Cardiac muscle cell (in vitro differentiated cells and primary cell): ENCODE data around the gene RHBDD1. TPM values are rescaled to one million over a fixed set of nuclear protein-coding genes. Genes with fewer than 3 reads are reported as not detected.

Source experiments
- DNase-seq, 2 donors: peaks; one replicate each; pipeline versions ENCODE4 v3.0.0 to v3.0.0-alpha.2; 2010 to 2017; ENCODE audit warnings: low read depth in 1 of 2, low spot score in 1 of 2
- H3K27ac ChIP-seq: fragments of 200-600 bp; sonication (generic); 2 replicates; pipeline ENCODE4 v1.5.1; 2016
- H3K27me3 ChIP-seq: fragments of 200-600 bp; sonication (generic); 2 replicates; pipeline ENCODE4 v1.6.0; 2016; ENCODE audit warnings: control low read depth
- H3K36me3 ChIP-seq: fragments of 200-600 bp; sonication (generic); 2 replicates; pipeline ENCODE4 v1.5.1; 2016; ENCODE audit warnings: control low read depth
- H3K4me1 ChIP-seq: fragments of 200-600 bp; sonication (generic); 2 replicates; pipeline ENCODE4 v1.8.1; 2017; ENCODE audit warnings: low read depth, mild to moderate bottlenecking, mixed run types
- H3K4me3 ChIP-seq: fragments of 200-600 bp; sonication (generic); 2 replicates; pipeline ENCODE4 v1.5.1; 2016; ENCODE audit warnings: mild to moderate bottlenecking
- H3K9me3 ChIP-seq: fragments of 200-600 bp; sonication (generic); 2 replicates; pipeline ENCODE4 v1.5.1; 2017; ENCODE audit warnings: low read depth, mild to moderate bottlenecking, control low read depth
- CTCF ChIP-seq: IDR thresholded peaks from 2 replicates; pipeline ENCODE4 v1.5.1; 2012; ENCODE audit warnings: low read depth, mild to moderate bottlenecking, low read length
- polyA plus RNA-seq: library from polyadenylated mRNA; unstranded; fragments of >200 nt; fragmentation: Nextera tagmentation; extraction: Ambion mirVana; gene quantifications from 2 replicates; pipeline ENCODE4 v1.2.1, GENCODE V29; 2016
- total RNA-seq: library from RNA; depleted of rRNA; stranded (reverse); fragments of >200 nt; gene quantifications from 2 replicates; pipeline ENCODE4 v1.2.3, GENCODE V29; 2016

RHBDD1 gene
- total and polyA plus RNA-seq, 2 experiments from 2014 or later, result 6.3 to 12.9 TPM

GRCh38 chr2:227020416-227020815 is 184.6 kb downstream of the RHBDD1 start:
- H3K27me3 ChIP-seq, result no peaks in the 10 kb centered on the region
- no peaks in the 10 kb centered on the region for H3K4me1 ChIP-seq
- no peaks in the 10 kb centered on the region for H3K9me3 ChIP-seq
- no peak for DNase-seq
- no peak overlapping the region for H3K4me3 ChIP-seq
- H3K36me3 ChIP-seq, result no peaks in the 10 kb centered on the region
- H3K27ac ChIP-seq, result no peak overlapping the region
- no peak for TF ChIP-seq CTCF

GRCh38 chr2:227022608-227023007 is 186.8 kb downstream of the RHBDD1 start:
- Histone ChIP-seq H3K36me3 (no peaks in the 10 kb centered on the region), H3K4me1 (no peaks in the 10 kb centered on the region), H3K9me3 (no peaks in the 10 kb centered on the region), H3K4me3 (no peak overlapping the region), H3K27me3 (no peaks in the 10 kb centered on the region), H3K27ac (no peak overlapping the region)
- TF ChIP-seq CTCF, result no peak
- DNase-seq, result no peak

GRCh38 chr2:227025510-227025909 is 189.7 kb downstream of the RHBDD1 start:
- Histone ChIP-seq H3K27ac (no peak overlapping the region), H3K4me3 (no peak overlapping the region), H3K36me3 (no peaks in the 10 kb centered on the region), H3K9me3 (no peaks in the 10 kb centered on the region), H3K4me1 (no peaks in the 10 kb centered on the region), H3K27me3 (no peaks in the 10 kb centered on the region)
- TF ChIP-seq CTCF, result no peak
- DNase-seq, result no peak

- H3K36me3 ChIP-seq, result no peaks in the 10 kb centered on the region
- TF ChIP-seq CTCF, result no peak
- H3K4me1 ChIP-seq, result peaks cover 3% of the 10 kb centered on the region
- no peaks in the 10 kb centered on the region for H3K27me3 ChIP-seq
- DNase-seq, result peak in 1 of 2 donors; percentile 4
- H3K4me3 ChIP-seq, result no peak overlapping the region
- H3K9me3 ChIP-seq, result no peaks in the 10 kb centered on the region
- H3K27ac ChIP-seq, result no peak overlapping the region
These were observed 193.7 kb downstream of the RHBDD1 start for GRCh38 chr2:227029426-227030105.

- H3K4me3 ChIP-seq, result no peak overlapping the region
- no peak for TF ChIP-seq CTCF
- no peak overlapping the region for H3K27ac ChIP-seq
- H3K9me3 ChIP-seq, result no peaks in the 10 kb centered on the region
- DNase-seq, result no peak
- H3K36me3 ChIP-seq, result no peaks in the 10 kb centered on the region
- peaks cover 7% of the 10 kb centered on the region for H3K4me1 ChIP-seq
- H3K27me3 ChIP-seq, result no peaks in the 10 kb centered on the region
These were observed 194.9 kb downstream of the RHBDD1 start for GRCh38 chr2:227030789-227031188.
